B cell (primary cell): ENCODE measurements around the gene CENPW. TPM values are rescaled to one million over a fixed set of nuclear protein-coding genes. Genes with fewer than 3 reads are reported as not detected.

Experiments used
- ATAC-seq: fragments of 200-7000 bp; cut with Tn5 transposase; one replicate; pipeline ENCODE4 v1.10.0; 2021; ENCODE audit warnings: low read depth, mild to moderate bottlenecking, moderate number of reproducible peaks, moderate library complexity
- CTCF ChIA-PET: fragments of 350-600 bp; sonication (Branson Sonifier 250); formaldehyde crosslinking; loops from one replicate; lab custom pipeline; 2021; ENCODE audit warnings: antibody characterized with exemption, inconsistent platforms; lab: Charles Lee
- POLR2A ChIA-PET: fragments of 350-600 bp; sonication (Branson Sonifier 250); formaldehyde crosslinking; loops from one replicate; lab custom pipeline; 2021; ENCODE audit warnings: antibody characterized with exemption; lab: Charles Lee
- DNase-seq: peaks from one replicate; pipeline ENCODE4 v3.0.0; 2013
- H2AFZ ChIP-seq: 2 replicates; pipeline ENCODE4 v1.6.1; 2012; ENCODE audit warnings: mild to moderate bottlenecking, low read depth, low read length; ENCODE audit not compliant: insufficient read depth, poor library complexity, severe bottlenecking
- H3K27ac ChIP-seq, 2 donors: 1 replicate in 1 of 2; 2 replicates in 1 of 2; pipeline ENCODE4 v1.5.1; 2012 to 2013; ENCODE audit warnings: low read length in 2 of 2, mild to moderate bottlenecking in 2 of 2, moderate library complexity in 1 of 2
- H3K27me3 ChIP-seq, 4 experiments: fragments of 200-600 bp in 1 of 4; sonication (generic) in 1 of 4; replicated peaks in 1 of 4; 1 replicate in 2 of 4; 2 replicates in 2 of 4; pipeline versions ENCODE4 v1.6.1 to v1.7.0; 2013 to 2016; ENCODE audit warnings: low read length in 3 of 4, mild to moderate bottlenecking in 2 of 4, mixed read lengths in 1 of 4, moderate library complexity in 1 of 4; ENCODE audit not compliant: insufficient read depth in 4 of 4, control insufficient read depth in 3 of 4; ENCODE audit errors: control extremely low read depth in 1 of 4
- H3K36me3 ChIP-seq, 2 experiments: replicated peaks in 1 of 2; 1 replicate in 1 of 2; 2 replicates in 1 of 2; pipeline versions ENCODE4 v1.6.1 to v1.7.1; 2013; ENCODE audit warnings: low read length in 1 of 2; ENCODE audit not compliant: insufficient read depth in 2 of 2, control insufficient read depth in 1 of 2; ENCODE audit errors: control extremely low read depth in 1 of 2, extremely low read depth in 1 of 2
- H3K4me1 ChIP-seq, 2 donors: fragments of 200-600 bp in 1 of 2; sonication (generic) in 1 of 2; 1 replicate in 1 of 2; 2 replicates in 1 of 2; pipeline versions ENCODE4 v1.5.1 to v1.6.1; 2013 to 2017; ENCODE audit warnings: low read length in 2 of 2; ENCODE audit not compliant: control insufficient read depth in 2 of 2, insufficient read depth in 2 of 2
- H3K4me2 ChIP-seq: replicated peaks from 2 replicates; pipeline ENCODE3; 2012; ENCODE audit warnings: mild to moderate bottlenecking, low read depth, low read length; ENCODE audit not compliant: poor library complexity, severe bottlenecking
- H3K4me3 ChIP-seq, 5 experiments: fragments of 200-600 bp in 1 of 5; sonication (generic) in 1 of 5; 1 replicate in 3 of 5; 2 replicates in 2 of 5; pipeline versions ENCODE4 v1.5.1 to v1.7.0; 2011 to 2016; ENCODE audit warnings: low read length in 4 of 5, mild to moderate bottlenecking in 4 of 5, low read depth in 2 of 5, control low read depth in 1 of 5, moderate library complexity in 1 of 5; ENCODE audit not compliant: insufficient read depth in 1 of 5; ENCODE audit errors: control extremely low read depth in 1 of 5, extremely low read depth in 1 of 5
- H3K79me2 ChIP-seq: fragments of 200-600 bp; sonication (generic); one replicate; pipeline ENCODE4 v1.6.0; 2016; ENCODE audit warnings: low read length; ENCODE audit not compliant: control insufficient read depth, insufficient read depth
- H3K9ac ChIP-seq: fragments of 200-600 bp; sonication (generic); 2 replicates; pipeline ENCODE4 v1.6.1; 2017; ENCODE audit warnings: mild to moderate bottlenecking, low read length, moderate library complexity
- H3K9me3 ChIP-seq, 3 donors: one replicate each; pipeline versions ENCODE4 v1.6.1 to v1.7.1; 2013; ENCODE audit warnings: low read length in 2 of 3; ENCODE audit not compliant: control insufficient read depth in 2 of 3, insufficient read depth in 1 of 3; ENCODE audit errors: control extremely low read depth in 1 of 3
- H4K20me1 ChIP-seq: 2 replicates; pipeline ENCODE4 v1.6.0; 2012; ENCODE audit warnings: mild to moderate bottlenecking, low read length; ENCODE audit not compliant: insufficient read depth, control insufficient read depth, poor library complexity, severe bottlenecking
- H3K27ac Mint-ChIP-seq: one replicate; pipeline ENCODE4 v1.8.0; 2021; ENCODE audit warnings: mixed read lengths
- H3K27me3 Mint-ChIP-seq: one replicate; pipeline ENCODE4 v1.8.0; 2021; ENCODE audit warnings: mixed read lengths
- H3K4me1 Mint-ChIP-seq: one replicate; pipeline ENCODE4 v1.8.0; 2021; ENCODE audit warnings: mixed read lengths
- H3K4me3 Mint-ChIP-seq: one replicate; pipeline ENCODE4 v1.8.0; 2021; ENCODE audit warnings: mixed read lengths
- H3K9me3 Mint-ChIP-seq: one replicate; pipeline ENCODE4 v1.8.0; 2022; ENCODE audit warnings: mixed read lengths; ENCODE audit not compliant: insufficient read depth
- CTCF ChIP-seq: fragments of 200-600 bp; IDR thresholded peaks from one replicate; pipeline ENCODE4 v1.8.0; 2022; ENCODE audit warnings: antibody characterized with exemption, mild to moderate bottlenecking
- EZH2 ChIP-seq: IDR thresholded peaks from 2 replicates; pipeline ENCODE4 v1.6.1; 2012; ENCODE audit warnings: borderline replicate concordance, low read depth, mild to moderate bottlenecking, moderate library complexity, low read length; ENCODE audit not compliant: insufficient read depth, poor library complexity, severe bottlenecking
- WGBS: methylation state at CpG from one replicate; pipeline ENCODE4 v1.1.5; 2013; ENCODE audit warnings: missing lambda C conversion rate; ENCODE audit not compliant: insufficient coverage; 5-methylcytosine and 5-hydroxymethylcytosine counted together
- intact Hi-C: fragments of 100-400 bp; cut with micrococcal nuclease; formaldehyde crosslinking; loops from one replicate; pipeline ENCODE4 v1.10.0; 2022
- polyA plus RNA-seq: library from polyadenylated mRNA; depleted of rRNA; stranded (reverse); fragments of >200 nt; gene quantifications from 2 replicates; pipeline ENCODE4 v1.2.3, GENCODE V29; 2012
- total RNA-seq, 2 donors: library from RNA; stranded (reverse); fragments of 120-200 nt in 1 of 2; gene quantifications; 1 replicate in 1 of 2; 2 replicates in 1 of 2; pipeline versions ENCODE4 v1.2.3 to v1.2.4, GENCODE V29; 2013 to 2022

CENPW gene
- total and polyA plus RNA-seq, 2 donors (not counting 1 experiment from before 2014, with no cell fraction given) = 0.81 to 1.1 TPM

GRCh38 chr6:126359936-126360537, 20.1 kb downstream of the CENPW start:
- no peak overlapping the region for H3K4me3 Mint-ChIP-seq
- Histone ChIP-seq H3K4me3 (no peak overlapping the region), H3K79me2 (no peaks in the 10 kb centered on the region), H3K27ac (no peak overlapping the region), H3K9me3 (peaks cover 4 to 14% (median 5%) of the 10 kb centered on the region in 3 donors), H3K27me3 (no peaks in the 10 kb centered on the region), H2AFZ (no peak overlapping the region), H4K20me1 (no peaks in the 10 kb centered on the region), H3K4me1 (no peaks in the 10 kb centered on the region), H3K9ac (no peak overlapping the region), H3K4me2 (no peak overlapping the region), H3K36me3 (no peaks in the 10 kb centered on the region)
- ChIA-PET POLR2A (no interaction called here), CTCF (no interaction called here)
- WGBS = no CpG with 5 or more reads among the region's 1 CpG
- no peaks in the 10 kb centered on the region for H3K4me1 Mint-ChIP-seq
- H3K27me3 Mint-ChIP-seq = no peaks in the 10 kb centered on the region
- intact Hi-C loops = no loop called here
- no peak overlapping the region for H3K27ac Mint-ChIP-seq
- TF ChIP-seq CTCF (no peak), EZH2 (no peak)
- ATAC-seq = no peak
- peaks cover 13% of the 10 kb centered on the region for H3K9me3 Mint-ChIP-seq
- DNase-seq = no peak

GRCh38 chr6:126361832-126362440, 22.0 kb downstream of the CENPW start:
- DNase-seq (no peak), ATAC-seq (no peak)
- CTCF ChIA-PET = interaction anchor here (0.8 kb wide), 1 partner anchor 20 kb away, joined by 3 read pairs; no protein-coding TSS in a partner anchor
- H3K4me3 ChIP-seq = no peak overlapping the region
- no peak for TF ChIP-seq EZH2
- TF ChIP-seq CTCF = no peak
- Mint-ChIP-seq H3K4me1 (no peaks in the 10 kb centered on the region), H3K27ac (no peak overlapping the region), H3K9me3 (peaks cover 9% of the 10 kb centered on the region), H3K27me3 (no peaks in the 10 kb centered on the region), H3K4me3 (no peak overlapping the region)
- H3K27ac ChIP-seq = no peak overlapping the region
- H3K36me3 ChIP-seq = no peaks in the 10 kb centered on the region
- no peak overlapping the region for H3K9ac ChIP-seq
- H3K79me2 ChIP-seq = no peaks in the 10 kb centered on the region
- H3K9me3 ChIP-seq = peaks cover 4 to 14% (median 5%) of the 10 kb centered on the region in 3 donors
- H3K27me3 ChIP-seq = no peaks in the 10 kb centered on the region
- H4K20me1 ChIP-seq = no peaks in the 10 kb centered on the region
- no peak overlapping the region for H3K4me2 ChIP-seq
- no peak overlapping the region for H2AFZ ChIP-seq
- POLR2A ChIA-PET = no interaction called here
- intact Hi-C loops = no loop called here
- 84% methylated on average over 3 of the region's 3 CpGs for WGBS
- no peaks in the 10 kb centered on the region for H3K4me1 ChIP-seq
